Right lobe of liver (tissue), 6 donors: ENCODE data around the gene NMRAL1. TPM values are rescaled to one million over a fixed set of nuclear protein-coding genes. Genes with fewer than 3 reads are reported as not detected.

Source experiments
- ATAC-seq, 4 donors: fragments of 200-7000 bp; cut with Tn5 transposase; one replicate each; pipeline ENCODE4 v1.9.1; 2020; ENCODE audit warnings: mild to moderate bottlenecking in 4 of 4, moderate library complexity in 4 of 4
- DNase-seq, 3 donors: peaks; one replicate each; pipeline ENCODE4 v3.0.0-alpha.2; 2020
- H3K27ac ChIP-seq, 3 donors: fragments of 200-600 bp; one replicate each; pipeline ENCODE4 v1.8.0; 2022
- H3K27me3 ChIP-seq, 2 donors: fragments of 200-600 bp; one replicate each; pipeline ENCODE4 v1.8.0; 2022
- H3K36me3 ChIP-seq, 4 donors: fragments of 200-600 bp; sonication (generic) in 1 of 4; one replicate each; pipeline versions ENCODE4 v1.5.1 to v1.8.0; 2017 to 2022; ENCODE audit warnings: control low read depth in 1 of 4
- H3K4me1 ChIP-seq, 4 donors: fragments of 200-600 bp; sonication (generic) in 1 of 4; one replicate each; pipeline versions ENCODE4 v1.5.1 to v1.8.0; 2017 to 2022; ENCODE audit warnings: control low read depth in 1 of 4
- H3K4me3 ChIP-seq, 3 donors: fragments of 200-600 bp; one replicate each; pipeline ENCODE4 v1.8.0; 2022
- H3K9me3 ChIP-seq, 4 donors: fragments of 200-600 bp; sonication (generic) in 1 of 4; one replicate each; pipeline versions ENCODE4 v1.5.1 to v1.8.0; 2017 to 2022; ENCODE audit warnings: control low read depth in 1 of 4
- CTCF ChIP-seq, 4 donors: fragments of 200-600 bp in 3 of 4; fragments of 450-650 bp in 1 of 4; IDR thresholded peaks; one replicate each; pipeline versions ENCODE4 v1.5.1 to v1.8.0; 2016 to 2022; ENCODE audit warnings: antibody characterized with exemption in 4 of 4, mild to moderate bottlenecking in 2 of 4
- POLR2A ChIP-seq: fragments of 450-650 bp; IDR thresholded peaks from one replicate; pipeline ENCODE4 v1.6.1; 2017; ENCODE audit warnings: antibody characterized with exemption, mild to moderate bottlenecking
- WGBS: methylation state at CpG from one replicate; pipeline ENCODE4 v1.1.6; 2018; ENCODE audit warnings: low coverage, low lambda C conversion rate; ENCODE audit not compliant: insufficient coverage; ENCODE audit errors: missing lambda C conversion rate; 5-methylcytosine and 5-hydroxymethylcytosine counted together
- intact Hi-C, 2 donors: fragments of 100-400 bp; cut with DNase I; formaldehyde crosslinking; loops; one replicate each; pipeline versions ENCODE4 v1.11.2 to v1.14.1; 2022
- total RNA-seq, 6 experiments: library from RNA; depleted of rRNA in 2 of 6; stranded (reverse); fragments of >200 nt in 2 of 6; fragmentation: NEBNext Ultra II Directional in 3 of 6; extraction: Animal tissue kit (Norgen Biotek cat#: 25700) in 3 of 6; gene quantifications; one replicate each; pipeline versions ENCODE4 v1.1.0 to v1.2.4, GENCODE V29; 2016 to 2023
- donor health status: DM: no; HTN: yes; CAD: no.
- donor health status: DM: no; HTN: no; CAD: no.
- donor health status: DM: no; HTN: no; CAD: no.
- donor health status: DM: no; HTN: yes; CAD: no.
- donor health status: DM: no; HTN: yes; CAD: no.

The NMRAL1 gene
- total RNA-seq, 6 experiments from 2014 or later, result 19.9 to 44.0 (median 35.5) TPM

DNA sequence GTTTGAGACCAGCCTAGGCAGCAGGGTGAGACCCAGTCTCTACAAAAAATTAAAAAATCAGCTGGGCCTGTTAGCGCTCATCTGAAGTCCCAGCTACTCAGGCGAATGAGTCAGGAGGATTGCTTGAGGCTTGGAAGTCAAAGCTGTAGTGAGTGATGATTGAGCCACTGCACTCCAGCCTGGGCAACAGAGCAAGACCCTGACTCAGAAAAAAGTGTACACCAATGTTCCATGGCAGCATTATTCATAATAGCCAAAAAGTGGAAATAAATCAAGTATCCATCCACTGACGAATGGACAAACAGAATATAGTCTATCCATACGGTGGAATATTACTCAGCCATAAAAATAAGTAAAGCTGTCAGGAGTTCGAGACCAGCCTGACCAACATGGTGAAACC is 2.6 kb downstream of the NMRAL1 start:
- intact Hi-C loops, result no loop called here
- no peak for TF ChIP-seq CTCF (IDR thresholded peaks at IDR 0.05)
- TF ChIP-seq POLR2A, result no peak
- H3K4me1 ChIP-seq, result peaks cover 0 to 21% (median 7%) of the 10 kb centered on the region in 4 donors
- WGBS, result 100% methylated on average over 5 of the region's 5 CpGs
- H3K27me3 ChIP-seq, result no peaks in the 10 kb centered on the region
- no peak overlapping the region for H3K4me3 ChIP-seq
- ATAC-seq, result no peak
- DNase-seq, result no peak
- H3K36me3 ChIP-seq, result peaks cover 0 to 10% (median 5%) of the 10 kb centered on the region in 4 donors
- no peaks in the 10 kb centered on the region for H3K9me3 ChIP-seq
- H3K27ac ChIP-seq, result no peak overlapping the region

DNA sequence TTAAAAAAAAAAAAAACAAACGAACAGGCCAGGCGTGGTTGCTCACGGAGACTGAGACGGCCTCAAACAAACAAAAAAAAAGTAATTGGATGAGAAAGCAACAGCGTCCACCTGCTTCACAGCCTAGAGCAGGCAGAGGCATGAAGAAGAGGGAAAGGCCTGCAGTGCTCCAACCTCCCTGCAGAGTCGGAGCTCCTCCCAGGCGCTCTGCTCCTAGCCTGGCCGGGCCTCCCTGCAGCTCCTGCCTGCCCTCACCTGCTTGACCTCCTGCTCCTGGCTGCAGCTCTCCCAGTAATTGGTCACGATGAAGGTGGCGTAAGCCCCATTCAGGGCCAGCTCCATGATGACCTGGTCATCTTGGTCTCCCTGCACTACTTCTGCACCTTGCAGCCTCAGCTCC is 5.5 kb downstream of the NMRAL1 start:
- Histone ChIP-seq H3K4me3 (no peak overlapping the region), H3K27ac (no peak overlapping the region), H3K4me1 (peaks cover 0 to 10% (median 3%) of the 10 kb centered on the region in 4 donors), H3K27me3 (no peaks in the 10 kb centered on the region), H3K36me3 (peaks cover 0 to 31% (median 10%) of the 10 kb centered on the region in 4 donors), H3K9me3 (no peaks in the 10 kb centered on the region)
- intact Hi-C loops, result no loop called here
- ATAC-seq, result no peak
- no peak for DNase-seq
- WGBS, result 69% methylated on average over 4 of the region's 10 CpGs
- TF ChIP-seq POLR2A, result no peak
- no peak for TF ChIP-seq CTCF (IDR thresholded peaks at IDR 0.05)

DNA sequence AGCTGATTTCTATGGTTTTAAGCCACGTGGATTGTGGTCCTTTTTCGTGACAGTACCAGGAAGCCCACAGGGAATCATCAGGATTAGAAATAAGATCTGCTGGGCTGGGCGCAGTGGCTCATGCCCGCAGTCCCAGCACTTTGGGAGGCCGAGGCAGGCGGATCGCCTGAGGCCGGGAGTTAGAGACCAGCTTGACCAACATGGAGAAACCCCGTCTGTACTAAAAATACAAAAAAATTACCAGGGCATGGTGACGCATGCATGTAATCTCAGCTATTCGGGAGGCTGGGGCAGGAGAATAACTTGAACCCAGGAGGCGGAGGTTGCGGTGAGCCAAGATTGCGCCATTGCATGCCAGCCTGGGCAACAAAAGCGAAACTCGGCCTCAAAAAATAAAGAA is 6.5 kb downstream of the NMRAL1 start:
- 94% methylated on average over 16 of the region's 16 CpGs for WGBS
- Histone ChIP-seq H3K4me1 (peaks cover 0 to 1% (median 0%) of the 10 kb centered on the region in 4 donors), H3K9me3 (no peaks in the 10 kb centered on the region), H3K36me3 (peaks cover 0 to 41% (median 11%) of the 10 kb centered on the region in 4 donors), H3K4me3 (no peak overlapping the region), H3K27ac (no peak overlapping the region), H3K27me3 (no peaks in the 10 kb centered on the region)
- DNase-seq (no peak), ATAC-seq (no peak)
- TF ChIP-seq POLR2A (no peak), CTCF (IDR thresholded peaks at IDR 0.05) (no peak)
- intact Hi-C loops, result no loop called here

DNA sequence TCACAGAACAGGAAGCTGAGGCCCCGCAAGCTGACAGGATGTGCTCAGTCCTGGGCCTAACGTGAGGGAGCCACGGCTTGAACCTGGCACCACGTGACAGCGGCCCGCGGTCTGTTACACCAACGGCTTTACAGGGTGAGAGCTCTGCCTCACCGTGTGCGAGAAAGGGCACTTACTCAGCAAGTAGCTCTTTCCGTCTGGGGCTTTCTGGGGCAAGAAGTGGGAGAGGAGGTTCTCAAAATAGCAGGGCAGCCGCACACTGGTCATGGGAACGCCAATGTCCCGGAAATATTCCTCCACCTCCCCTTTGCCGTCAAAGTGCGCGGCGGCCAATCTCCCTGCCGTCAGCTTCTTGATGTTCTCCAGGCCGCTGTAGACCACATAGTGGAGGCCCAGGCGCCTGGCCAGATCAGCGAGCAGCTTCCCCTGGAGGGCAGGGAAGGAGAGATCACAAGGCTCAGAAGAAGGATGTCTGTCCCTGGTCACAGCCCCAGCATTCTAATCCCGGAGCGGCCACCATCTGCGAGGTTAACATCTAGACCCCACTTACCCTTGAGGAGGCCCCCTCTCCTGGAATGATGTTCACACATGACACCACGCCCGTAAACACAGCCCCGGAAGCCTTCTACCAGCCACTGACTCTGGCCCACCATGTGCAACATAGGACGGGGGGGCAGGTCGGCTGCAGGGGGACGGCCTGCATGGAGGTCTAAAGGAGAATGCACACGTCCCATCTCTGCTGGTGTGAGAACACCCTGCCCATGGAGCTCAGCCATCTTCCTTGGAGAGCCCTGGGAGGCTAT is 8.2 kb downstream of the NMRAL1 start:
- Histone ChIP-seq H3K27ac (peak overlapping the region; percentile 15 to 37 (median 33)), H3K4me1 (no peaks in the 10 kb centered on the region), H3K27me3 (no peaks in the 10 kb centered on the region), H3K36me3 (peaks cover 0 to 44% (median 11%) of the 10 kb centered on the region in 4 donors), H3K9me3 (no peaks in the 10 kb centered on the region), H3K4me3 (no peak overlapping the region)
- no peak for TF ChIP-seq CTCF (IDR thresholded peaks at IDR 0.05)
- peak; percentile 19 for TF ChIP-seq POLR2A
- 79% methylated on average over 19 of the region's 32 CpGs for WGBS
- peak in 1 of 3 donors; percentile 60 for DNase-seq
- ATAC-seq, result peak; percentile 40 to 58 (median 46)
- intact Hi-C loops, result no loop called here
